A204.1 (cell line): ENCODE results near the gene RLIM.

ENCODE experiments used
- FAIRE-seq: peaks from 2 replicates; lab custom pipeline; 2012; peaks lifted over from hg19 to GRCh38; lab: Jason Lieb, UNC

RLIM gene

DNA sequence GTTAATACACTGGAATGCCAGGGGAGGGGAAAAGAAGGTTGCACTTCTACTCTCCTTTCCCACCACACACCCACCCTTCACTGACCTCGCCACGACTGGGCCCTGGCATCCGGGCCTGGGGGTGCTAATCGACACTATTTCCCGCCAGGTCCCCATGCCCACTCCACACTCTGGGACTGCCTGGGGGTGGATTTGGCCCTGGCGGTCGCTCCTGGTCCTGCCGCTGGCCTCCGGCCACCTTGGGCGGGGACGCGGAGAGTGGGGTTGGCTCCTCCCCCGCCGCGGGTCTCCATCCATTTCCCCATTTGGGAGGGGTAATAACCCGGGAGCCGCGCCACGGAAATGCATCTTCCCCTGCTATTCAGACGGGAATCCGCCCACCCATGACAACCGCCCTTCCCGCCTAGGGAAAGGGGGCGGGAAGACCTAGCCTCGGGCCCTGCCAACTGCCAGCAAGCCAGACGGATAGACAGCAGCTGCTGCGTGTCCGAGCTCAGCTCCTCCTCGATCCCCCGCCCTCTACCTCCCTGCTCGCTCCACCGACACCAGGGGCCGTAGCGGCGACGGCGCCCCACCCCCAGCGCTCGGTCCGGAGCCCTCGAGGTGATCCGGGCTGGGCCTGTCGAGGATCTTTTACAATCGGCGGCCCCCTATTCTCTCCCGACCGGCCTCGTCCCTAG, 78.1 kb downstream of the RLIM start:
- no peak for FAIRE-seq

DNA sequence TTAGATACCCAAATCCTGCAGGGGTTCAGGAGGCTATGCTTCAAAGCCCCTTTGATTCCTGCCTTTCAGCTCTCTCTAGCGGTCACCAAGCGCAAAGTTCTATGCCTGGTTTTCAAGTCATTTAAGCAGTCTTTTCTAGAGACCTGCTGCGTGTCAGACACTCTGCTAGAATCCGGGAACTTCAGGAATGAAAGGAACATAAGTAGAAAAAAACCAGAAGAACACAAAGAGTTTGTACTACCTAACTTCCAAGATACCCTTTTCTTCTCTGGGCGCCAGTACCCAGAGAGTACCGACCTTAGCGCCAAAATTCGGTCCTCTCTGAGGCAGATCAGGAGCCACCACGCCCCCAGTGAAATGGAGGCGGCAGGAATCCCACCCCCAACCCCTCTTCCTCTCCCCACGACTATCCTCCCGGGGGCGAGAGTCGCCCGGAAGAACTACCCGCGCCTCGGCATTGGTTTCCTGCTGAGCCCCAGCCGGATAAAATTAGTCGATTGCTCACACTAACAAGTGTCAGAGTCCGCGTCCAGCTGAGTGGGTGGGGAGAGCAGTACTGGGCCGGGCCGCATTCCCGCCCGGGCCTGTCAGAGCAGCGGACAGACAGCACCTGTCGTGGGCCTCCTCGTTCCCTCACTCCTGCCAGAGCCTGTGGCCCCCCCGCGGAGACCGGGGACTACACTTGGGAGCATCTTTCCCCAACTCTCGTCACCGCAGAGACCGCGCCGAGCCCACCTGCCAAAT, 78.8 kb downstream of the RLIM start:
- FAIRE-seq = peak; percentile 61
